HG03139 (cell line): ENCODE data around the gene HSPA1B.
"Not testable (repeated sequence)": the region's sequence is repeated elsewhere in the genome, so short reads cannot be mapped to it uniquely, and the experiment has no call there.

Experiments used
- ATAC-seq: cut with Tn5 transposase; IDR thresholded peaks from one replicate; pipeline ENCODE4 v1.9.1; 2021; ENCODE audit not compliant: unreplicated experiment

Gene HSPA1B

DNA sequence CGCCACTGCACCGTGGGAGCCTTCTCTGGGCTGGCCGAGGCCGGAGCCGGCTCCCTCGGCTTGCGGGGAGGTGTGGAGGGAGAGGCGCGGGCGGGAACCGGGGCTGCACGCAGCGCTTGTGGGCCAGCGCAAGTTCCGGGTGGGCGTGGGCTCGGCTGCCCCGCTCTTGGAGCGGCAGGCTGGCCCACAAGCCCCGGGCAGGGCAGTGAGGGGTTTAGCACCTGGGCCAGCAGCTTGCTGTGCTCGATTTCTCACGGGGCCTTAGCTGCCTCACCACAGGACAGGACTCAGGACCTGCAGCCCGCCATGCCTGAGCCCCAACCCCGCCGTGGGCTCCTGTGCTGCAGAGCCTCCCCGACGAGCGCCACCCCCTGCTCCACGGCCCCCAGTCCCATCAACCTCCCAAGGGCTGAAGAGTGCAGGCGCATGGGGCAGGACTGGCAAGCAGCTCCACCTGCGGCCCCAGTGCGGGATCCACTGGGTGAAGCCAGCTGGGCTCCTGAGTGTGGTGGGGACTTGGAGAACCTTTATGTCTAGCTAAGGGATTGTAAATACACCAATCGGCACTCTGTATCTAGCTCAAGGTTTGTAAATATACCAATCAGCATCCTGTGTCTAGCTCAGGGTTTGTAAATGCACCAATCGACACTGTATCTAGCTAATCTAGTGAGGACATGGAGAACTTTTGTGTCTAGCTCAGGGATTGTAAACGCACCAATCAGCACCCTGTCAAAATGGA is 24.6 kb downstream of the HSPA1B start:
- not testable (repeated sequence) for ATAC-seq

DNA sequence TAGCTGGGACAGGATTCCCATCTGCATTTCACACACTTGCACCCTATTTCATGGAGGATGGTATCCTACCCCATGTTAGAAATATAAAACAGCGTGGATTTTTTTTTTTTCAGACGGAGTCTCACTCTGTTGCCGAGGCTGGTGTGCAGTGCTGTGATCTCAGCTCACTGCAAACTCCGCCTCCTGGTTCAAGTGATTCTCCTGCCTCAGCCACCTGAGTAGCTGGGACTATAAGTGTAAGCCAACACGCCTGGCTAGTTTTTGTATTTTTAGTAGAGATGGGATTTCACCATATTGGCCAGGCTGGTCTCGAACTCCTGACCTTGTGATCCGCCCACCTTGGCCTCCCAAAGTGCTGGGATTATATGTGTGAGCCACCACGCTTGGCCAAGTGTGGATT is 30.2 kb downstream of the HSPA1B start:
- not testable (repeated sequence) for ATAC-seq

DNA sequence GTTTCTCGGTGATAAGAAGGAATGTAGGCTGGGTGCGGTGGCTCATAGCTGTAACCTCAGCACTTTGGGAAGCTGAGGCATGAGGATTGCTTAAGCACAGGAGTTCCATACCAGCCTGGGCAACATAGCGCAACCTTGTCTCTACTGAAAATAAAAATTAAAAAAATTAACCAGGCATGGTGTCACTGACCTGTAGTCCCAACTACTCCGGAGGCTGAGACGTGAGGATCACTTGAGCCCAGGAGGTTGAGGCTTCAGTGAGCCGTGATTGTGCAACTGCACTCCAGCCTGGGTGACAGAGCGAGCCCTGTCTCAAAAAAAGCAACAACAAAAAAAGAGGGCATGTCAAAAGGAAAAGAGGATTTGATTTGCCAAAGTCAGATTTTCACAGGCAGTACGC is 31.2 kb downstream of the HSPA1B start:
- ATAC-seq: no peak

DNA sequence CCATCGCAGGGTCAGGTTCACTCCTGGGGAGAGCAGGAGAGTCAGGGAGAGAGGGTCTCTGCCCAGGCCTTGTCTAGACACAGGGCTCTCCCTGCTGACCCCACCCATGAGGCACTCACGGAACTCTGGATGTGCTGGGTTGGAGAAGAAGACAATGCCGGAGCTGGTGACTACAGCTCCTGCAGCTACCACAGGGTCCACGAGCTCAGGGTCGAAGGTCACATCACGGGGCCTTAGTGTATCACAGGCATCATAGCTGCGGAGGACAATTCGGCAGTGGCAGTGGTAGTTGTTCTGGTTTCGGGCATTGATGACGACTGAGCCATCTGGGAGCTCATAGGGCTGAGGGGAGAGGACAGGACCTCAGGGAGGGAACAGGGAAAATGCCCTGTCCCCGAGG is 32.4 kb downstream of the HSPA1B start:
- no peak for ATAC-seq

DNA sequence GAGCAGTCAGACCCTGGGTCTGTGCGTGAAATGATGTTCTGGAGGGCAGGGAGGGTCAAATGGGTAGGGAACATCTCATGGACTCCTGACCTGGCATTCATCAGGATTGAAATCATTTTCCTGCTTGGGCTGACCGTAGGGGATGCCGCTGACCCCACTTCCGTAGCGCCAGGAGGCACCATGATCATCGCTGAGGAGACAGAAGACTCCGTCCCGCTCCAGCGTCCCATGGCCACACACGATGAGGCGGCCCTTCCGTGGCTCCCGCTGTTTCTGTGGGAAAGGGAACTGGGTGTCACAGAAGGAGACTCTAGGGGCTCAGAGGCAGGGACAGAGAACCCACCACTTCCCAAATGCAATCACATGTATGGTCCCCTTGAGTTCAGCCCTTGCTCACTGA is 32.8 kb downstream of the HSPA1B start:
- no peak for ATAC-seq

DNA sequence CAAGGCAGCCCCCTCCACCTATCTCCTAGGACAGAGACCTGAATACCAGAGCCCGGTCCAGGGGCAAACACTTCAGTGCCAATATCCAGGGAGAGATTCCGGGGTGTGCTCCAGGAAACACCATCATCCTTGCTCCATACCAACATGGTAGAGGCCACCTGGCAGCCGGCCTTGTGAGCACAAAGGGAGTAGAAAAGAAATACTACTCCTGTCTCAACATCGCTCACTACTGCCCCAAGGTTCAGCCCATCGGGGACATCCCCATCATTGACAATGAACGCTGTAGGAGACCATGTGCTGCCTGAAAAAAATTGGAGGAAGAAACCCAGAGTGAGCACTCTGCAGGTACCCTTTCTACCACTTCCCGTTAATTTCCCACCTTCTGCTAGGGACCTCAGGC is 33.6 kb downstream of the HSPA1B start:
- no peak for ATAC-seq

DNA sequence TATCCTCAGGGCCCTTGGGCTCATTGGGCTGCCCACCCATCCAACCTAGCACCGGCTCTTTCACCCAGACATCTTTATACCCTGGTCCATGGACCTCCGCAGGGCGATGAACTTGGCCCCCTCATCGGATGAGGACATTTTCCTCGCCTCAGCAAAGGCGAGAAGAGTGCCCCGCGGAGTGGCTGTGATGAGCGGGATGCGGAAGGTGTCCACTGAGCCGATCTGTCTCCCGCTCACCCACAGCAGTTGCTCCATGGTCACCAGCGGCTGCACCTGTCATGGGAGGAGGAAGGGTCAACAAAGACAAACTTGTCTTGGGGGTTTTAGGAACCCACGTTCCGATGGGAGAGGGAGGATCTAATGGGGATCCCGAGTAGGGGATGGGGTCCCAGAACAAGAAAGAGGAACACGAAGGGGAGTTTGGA is 34.4 kb downstream of the HSPA1B start:
- ATAC-seq: no peak

DNA sequence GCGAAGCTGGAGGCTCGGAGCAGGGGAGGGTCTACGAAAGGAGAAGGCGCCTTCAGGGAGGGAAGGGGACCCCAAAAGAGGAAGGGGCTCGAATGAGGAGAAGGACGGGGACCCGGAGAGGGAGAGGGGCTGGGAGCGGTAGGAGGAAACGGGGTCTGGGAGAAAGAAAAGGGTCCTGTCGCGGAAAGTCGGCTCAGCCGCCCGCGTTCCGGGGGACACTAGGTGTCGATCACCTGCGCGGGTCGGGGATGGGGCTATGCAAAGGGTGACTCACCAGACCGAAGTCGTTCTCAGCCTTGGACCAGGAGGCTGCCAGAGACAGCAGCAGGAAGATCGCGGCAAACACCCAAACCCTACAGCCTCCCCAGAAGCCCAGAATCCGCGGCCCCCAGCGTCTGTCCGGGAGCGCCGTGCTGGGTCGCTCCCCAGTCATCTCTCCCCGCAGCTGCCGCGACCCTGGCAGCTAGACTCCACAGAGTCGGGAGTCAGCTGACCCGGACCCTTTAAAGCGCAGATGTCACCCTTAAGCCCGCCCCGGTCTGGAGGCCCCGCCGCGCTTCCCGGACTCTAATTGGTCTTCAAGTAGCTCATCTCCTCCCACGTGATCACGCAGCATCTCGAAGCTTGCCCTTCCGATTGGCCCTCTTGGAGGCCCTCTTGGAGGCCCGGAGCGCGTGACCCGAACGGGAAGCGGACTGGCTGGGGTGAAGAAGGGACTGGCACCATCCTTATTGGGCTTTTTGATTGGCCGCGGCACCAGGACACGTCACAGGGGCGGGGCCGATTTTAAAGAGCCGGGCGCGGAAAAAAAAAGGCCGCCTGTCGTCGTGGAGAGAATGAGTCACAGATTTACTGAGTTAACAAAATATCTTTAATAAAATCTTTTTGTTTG is 35.1 kb downstream of the HSPA1B start, which contains the start of gene NEU1:
Gene NEU1, minus strand, starts transcription at position 478 of the 892 bp plus-strand sequence. Its CDS starts 45 bp downstream, at position 433.
- peak; percentile 90 for ATAC-seq

DNA sequence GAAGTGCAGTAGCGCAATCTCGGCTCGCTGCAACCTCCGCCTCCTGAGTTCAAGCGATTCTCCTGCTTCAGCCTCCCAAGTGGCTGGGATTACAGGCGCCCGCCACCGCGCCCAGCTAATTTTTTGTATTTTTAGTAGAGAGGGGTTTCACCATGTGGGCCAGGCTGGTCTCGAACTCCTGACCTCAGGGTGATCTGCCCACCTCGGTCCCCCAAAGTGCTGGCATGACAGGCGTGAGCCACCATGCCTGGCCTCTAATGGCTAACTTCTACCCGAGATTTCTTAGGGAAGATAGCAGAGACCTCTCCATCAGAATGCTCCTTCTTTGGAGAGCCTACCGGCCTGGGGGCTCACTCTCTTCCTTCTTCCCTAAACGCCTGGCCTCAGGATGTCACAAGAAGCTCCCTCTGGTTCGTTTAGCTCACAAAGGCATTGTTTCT is 36.6 kb downstream of the HSPA1B start:
- not testable (repeated sequence) for ATAC-seq

DNA sequence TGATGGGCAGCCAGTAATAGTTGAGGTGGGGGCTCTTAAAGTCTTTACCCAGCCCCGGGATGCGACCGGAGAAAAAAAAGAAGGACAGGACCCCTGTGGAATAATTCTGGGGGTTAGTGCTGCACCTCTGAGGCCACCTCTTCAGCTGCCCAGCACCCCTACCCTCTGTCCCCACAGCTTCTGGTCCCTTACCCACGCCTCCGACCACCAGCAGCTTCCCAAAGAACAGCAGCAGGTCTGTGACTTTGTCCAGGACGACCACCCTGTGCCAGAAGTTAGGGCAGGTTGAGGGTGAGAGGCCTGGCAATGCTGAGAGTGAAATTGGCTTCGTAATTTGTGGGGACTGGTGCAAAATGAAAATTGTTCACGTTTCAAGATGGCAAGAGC is 37.3 kb downstream of the HSPA1B start:
- ATAC-seq: no peak

DNA sequence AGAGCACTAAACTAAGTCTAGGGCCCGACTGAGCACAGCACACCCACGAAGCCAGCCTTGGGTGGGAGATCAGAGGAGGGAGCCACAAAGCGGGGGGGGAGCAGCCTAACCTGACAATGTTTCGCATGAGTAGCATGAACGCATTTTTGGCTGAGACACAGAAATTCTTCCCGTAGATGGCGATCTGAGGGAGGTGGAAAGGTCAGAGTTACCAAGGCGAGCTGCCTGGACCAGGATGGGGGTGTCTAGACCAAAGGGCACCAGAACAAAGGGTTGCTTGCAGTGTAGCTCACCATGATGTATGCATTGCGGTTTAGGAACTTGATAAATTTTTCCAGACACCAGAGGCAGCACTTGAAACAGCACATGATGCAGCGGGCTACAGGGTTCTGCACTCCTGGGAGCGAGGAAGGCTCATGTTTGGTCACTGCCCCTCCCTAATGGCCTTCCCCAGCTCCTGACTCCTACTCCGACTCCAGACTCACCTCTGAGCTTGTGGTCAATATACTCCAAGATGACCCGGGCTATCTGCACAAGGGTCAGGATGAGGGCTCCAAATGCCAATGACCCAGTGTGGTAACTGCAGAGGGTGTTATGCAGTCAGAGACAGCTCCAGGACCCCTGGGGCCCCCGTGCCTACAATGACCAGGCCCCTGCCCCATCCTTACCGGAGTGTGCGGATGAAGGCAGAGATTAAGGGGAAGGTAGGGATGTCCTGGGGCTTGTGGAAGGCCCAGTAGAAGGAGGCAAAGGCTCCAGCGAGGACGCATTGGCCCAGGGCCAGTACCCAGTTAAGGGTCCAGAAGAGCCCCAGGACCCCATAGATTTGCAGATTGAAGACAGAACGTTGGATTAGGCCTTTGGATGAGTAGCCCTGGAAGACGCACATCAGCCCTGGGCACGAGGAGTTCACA is 37.9 kb downstream of the HSPA1B start:
- no peak for ATAC-seq

DNA sequence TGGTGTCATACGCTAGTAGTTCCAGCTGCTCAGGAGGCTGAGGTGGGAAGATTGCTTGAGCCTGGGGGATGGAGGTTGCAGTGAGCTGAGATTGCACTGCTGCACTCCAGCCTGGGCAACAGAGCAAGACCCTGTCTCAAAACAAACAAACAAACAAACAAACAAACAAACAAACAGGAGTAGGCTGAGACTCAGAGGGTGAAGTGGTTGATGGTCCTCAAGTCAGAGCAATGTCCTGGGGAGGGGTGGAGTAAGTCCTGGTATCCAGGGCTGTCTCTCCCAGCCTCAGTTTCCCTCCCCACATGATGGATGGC is 41.1 kb downstream of the HSPA1B start:
- ATAC-seq: not testable (repeated sequence)

DNA sequence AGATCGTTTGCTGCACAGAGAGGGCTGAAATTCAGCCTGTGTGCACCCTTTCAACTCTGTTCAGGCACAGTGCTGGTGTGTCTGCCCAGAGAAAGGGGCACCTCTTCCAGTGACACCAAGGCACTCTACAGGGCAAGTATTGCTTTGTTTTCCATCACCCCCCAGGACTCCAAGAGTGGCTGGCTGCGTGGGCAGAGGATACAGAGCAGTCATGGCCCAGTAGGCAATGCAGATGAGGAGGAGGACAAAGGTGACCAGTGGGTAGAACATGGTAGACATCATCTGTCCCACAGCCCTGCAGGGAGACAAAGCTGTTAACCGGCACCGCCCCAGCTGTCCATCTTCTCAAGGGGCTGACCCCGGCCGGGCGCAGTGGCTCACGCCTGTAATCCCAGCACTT is 41.8 kb downstream of the HSPA1B start:
- ATAC-seq: no peak

DNA sequence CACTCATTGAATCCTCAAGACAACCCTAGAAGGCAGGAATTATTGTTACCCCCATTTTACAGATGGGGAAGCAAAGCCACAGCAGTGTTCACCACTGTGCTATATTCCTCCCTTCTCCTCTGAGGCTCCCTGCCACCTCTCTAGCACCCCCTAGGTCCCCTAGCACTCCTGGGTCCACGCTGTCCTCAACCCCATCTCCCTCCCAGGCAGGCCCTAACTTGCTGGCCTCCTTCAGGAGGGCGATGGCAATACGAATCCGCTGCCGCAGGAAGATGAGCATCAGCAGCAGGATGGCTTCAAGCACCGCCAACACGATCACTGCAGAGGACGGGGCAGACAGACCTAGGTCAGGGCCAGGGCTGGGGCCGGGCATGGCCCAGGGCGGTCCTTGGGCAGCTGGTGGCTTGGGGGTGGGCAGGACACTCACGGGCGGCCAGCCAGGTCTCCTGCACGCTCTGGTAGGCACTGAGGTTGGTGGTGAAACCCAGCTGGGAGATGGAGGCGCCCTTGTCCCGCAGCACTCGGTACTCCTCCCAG is 42.9 kb downstream of the HSPA1B start:
- ATAC-seq: no peak

DNA sequence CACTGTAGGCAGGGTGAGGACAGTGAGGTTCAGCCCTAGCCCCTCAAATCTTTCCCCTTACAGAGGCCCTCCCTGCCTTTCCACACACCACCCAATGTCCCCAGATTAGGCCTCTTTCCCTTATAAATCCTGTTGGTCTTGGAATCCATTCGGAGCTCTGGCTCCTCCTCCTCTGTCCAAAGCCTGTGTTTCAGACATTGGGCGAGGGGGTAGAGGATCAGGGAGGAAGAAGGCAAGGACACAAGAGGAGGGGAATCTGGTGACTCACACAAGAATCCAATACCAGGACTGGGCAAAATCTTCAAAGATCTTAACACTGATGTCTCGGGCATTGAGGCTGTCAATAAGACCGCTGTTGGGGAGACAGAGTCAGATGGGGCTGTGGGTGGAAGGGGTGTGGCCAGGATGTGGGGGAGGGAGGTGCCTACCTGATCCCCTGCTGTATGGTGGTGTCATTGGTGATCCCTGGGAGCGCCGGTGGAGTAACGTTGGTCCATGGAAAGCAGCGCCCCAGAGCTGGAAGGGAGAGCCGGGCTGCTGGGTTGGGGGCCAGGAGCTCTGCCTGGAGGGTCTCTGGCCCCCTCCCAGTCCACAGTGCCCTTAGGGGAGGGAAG is 43.6 kb downstream of the HSPA1B start:
- no peak for ATAC-seq

DNA sequence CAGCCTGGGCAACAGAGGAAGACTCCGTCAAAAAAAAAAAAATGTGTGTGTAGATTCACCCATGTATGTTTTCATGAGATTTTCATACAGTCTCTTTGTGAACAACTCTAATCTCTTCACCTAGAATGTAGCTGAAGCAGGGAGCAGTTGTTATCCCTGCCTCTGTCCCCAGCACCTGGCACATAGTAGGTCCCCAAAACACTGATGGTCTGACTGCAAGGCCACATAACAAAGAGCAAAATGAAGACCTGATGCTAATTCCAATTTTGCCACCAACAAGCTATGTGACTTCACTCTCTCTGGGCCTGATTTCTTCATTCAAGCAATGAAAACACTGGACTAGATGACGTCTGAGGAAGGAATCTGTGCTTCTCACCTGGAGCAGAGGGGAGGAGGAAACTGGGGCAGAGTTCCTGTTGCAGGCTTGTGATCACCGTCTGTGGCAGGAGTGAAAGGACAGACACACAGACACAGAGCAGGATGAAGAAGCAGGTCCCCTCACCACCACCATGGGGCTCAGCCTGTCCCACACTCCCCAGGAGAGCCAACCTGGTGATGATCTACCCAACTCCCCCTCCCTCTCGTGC is 46.6 kb downstream of the HSPA1B start:
- no peak for ATAC-seq

DNA sequence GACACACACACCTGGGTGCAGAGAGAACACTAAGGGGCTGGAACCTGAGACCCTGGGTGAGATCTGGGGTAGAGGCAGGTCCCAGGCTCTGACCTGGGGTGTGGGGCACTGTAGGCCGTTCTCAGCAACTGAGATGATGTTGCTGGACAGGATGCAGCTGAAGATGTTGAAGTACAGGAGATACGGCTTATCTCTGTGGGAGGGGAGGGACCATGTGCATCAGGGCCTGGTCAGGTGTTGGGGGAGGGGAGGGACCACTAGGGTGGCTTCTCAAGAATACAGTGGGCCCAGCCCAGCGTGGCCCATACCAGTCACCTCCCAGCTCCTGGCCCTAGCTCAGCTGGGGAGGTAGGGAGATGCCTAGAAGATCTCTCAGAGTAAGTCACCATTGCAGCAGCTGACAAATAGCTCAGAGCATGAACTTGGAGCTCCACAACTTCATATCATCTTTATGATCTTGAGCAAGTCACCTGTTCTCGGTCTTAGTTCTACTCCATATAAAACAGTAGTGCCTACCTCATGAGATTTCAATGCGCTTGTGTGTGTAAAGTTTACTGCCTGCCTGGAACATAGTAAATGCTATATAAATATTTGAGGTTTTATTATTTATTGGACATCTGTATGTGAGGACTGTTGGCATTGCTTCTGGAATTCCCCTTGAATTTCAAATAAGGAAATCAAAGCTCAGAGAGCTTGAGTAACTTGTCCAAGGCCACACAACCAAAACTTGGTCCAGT is 47.5 kb downstream of the HSPA1B start:
- ATAC-seq: no peak

DNA sequence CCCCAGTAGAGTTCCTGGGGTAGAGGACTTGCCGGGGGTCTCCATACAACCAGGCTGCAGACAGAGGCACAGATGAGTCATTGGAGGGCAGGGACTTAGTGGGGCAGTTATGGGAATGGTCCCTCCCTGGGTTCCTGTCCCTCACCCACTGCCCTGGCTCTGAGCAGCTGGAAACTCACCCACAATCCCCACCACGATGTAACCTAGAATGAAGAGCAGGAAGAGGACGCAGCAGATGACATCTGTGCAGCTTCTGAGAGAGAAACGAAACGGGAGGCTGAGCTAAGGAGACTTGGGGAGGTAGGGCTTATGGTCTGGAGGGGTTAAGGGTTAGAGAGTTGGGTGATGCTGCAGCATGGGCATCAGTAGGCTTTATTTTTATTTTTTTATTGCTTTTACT is 48.3 kb downstream of the HSPA1B start:
- no peak for ATAC-seq

DNA sequence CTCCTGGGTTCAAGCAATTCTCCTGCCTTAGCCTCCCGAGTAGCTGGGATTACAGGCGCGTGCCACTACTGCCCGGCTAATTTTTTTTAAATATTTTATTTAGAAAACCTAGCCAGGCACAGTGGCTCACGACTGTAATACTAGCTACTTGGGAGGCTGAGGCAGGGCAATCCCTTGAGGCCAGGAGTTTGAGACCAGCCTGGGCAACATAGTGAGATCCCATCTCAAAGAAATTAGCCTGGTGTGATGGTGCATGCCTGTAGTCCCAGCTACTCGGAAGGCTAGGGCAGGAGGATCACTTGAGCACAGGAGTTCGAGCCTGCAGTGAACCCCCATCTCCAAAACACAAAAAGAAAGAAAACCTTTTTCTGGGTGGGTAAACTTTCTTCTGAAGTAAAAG is 48.8 kb downstream of the HSPA1B start:
- ATAC-seq: no peak
